BLaER1 treated with 17β-estradiol and CSF1 and Interleukin-3, amounts not matched to agents 10 nM and 100 nM (cell line): ENCODE results near the gene NOX4.

ENCODE experiments used
- H3K27ac ChIP-seq, 11 experiments: shearing (Covaris generic); formaldehyde crosslinking; 2 replicates each; pipeline ENCODE4 v1.8.1; 2022
- H3K27me3 ChIP-seq, 11 experiments: shearing (Covaris generic); formaldehyde crosslinking; 2 replicates each; pipeline ENCODE4 v1.8.1; 2022
- H3K36me3 ChIP-seq, 11 experiments: shearing (Covaris generic); formaldehyde crosslinking; 2 replicates each; pipeline ENCODE4 v1.8.1; 2022
- H3K4me1 ChIP-seq, 10 experiments: shearing (Covaris generic); formaldehyde crosslinking; 2 replicates each; pipeline ENCODE4 v1.8.1; 2022
- H3K4me2 ChIP-seq, 11 experiments: shearing (Covaris generic); formaldehyde crosslinking; 2 replicates each; pipeline ENCODE4 v1.8.1; 2022
- H3K4me3 ChIP-seq, 10 experiments: shearing (Covaris generic); formaldehyde crosslinking; 2 replicates each; pipeline ENCODE4 v1.8.1; 2022
- H3K9ac ChIP-seq, 11 experiments: shearing (Covaris generic); formaldehyde crosslinking; 2 replicates each; pipeline ENCODE4 v1.8.1; 2022
- H3K9me3 ChIP-seq, 11 experiments: shearing (Covaris generic); formaldehyde crosslinking; replicated peaks in 1 of 11; 2 replicates each; pipeline ENCODE4 v1.8.1; 2022
- H4K20me1 ChIP-seq, 11 experiments: shearing (Covaris generic); formaldehyde crosslinking; 2 replicates each; pipeline ENCODE4 v1.8.1; 2022
- Cebpa-rat ChIP-seq, 11 experiments: shearing (Covaris generic); IDR thresholded peaks; 2 replicates each; pipeline ENCODE4 v1.8.1; 2022

NOX4 gene

GRCh38 chr11:89504270-89504669 is 13.1 kb upstream of the NOX4 start:
- Histone ChIP-seq H3K4me1 (no peaks in the 10 kb centered on the region), H3K4me3 (no peak overlapping the region), H3K36me3 (no peaks in the 10 kb centered on the region), H3K27ac (no peak overlapping the region), H3K4me2 (no peak overlapping the region), H3K9ac (no peak overlapping the region), H4K20me1 (no peaks in the 10 kb centered on the region), H3K27me3 (no peaks in the 10 kb centered on the region), H3K9me3 (no peaks in the 10 kb centered on the region)
- no peak for TF ChIP-seq Cebpa-rat (IDR thresholded peaks at IDR 0.05)

- H3K4me1 ChIP-seq: no peaks in the 10 kb centered on the region
- H4K20me1 ChIP-seq: no peaks in the 10 kb centered on the region
- no peaks in the 10 kb centered on the region for H3K9me3 ChIP-seq
- no peak for TF ChIP-seq Cebpa-rat (IDR thresholded peaks at IDR 0.05)
- H3K27ac ChIP-seq: no peak overlapping the region
- no peaks in the 10 kb centered on the region for H3K27me3 ChIP-seq
- no peak overlapping the region for H3K4me3 ChIP-seq
- no peaks in the 10 kb centered on the region for H3K36me3 ChIP-seq
- no peak overlapping the region for H3K9ac ChIP-seq
- H3K4me2 ChIP-seq: no peak overlapping the region
Measured at GRCh38 chr11:89503422-89503821, 12.2 kb upstream of the NOX4 start.

GRCh38 chr11:89502301-89502700 is 11.1 kb upstream of the NOX4 start:
- Histone ChIP-seq H3K27me3 (no peaks in the 10 kb centered on the region), H3K4me2 (no peak overlapping the region), H3K4me3 (no peak overlapping the region), H4K20me1 (no peaks in the 10 kb centered on the region), H3K27ac (no peak overlapping the region), H3K4me1 (no peaks in the 10 kb centered on the region), H3K36me3 (no peaks in the 10 kb centered on the region), H3K9me3 (no peaks in the 10 kb centered on the region), H3K9ac (no peak overlapping the region)
- no peak for TF ChIP-seq Cebpa-rat (IDR thresholded peaks at IDR 0.05)

- Histone ChIP-seq H3K4me3 (no peak overlapping the region), H3K9me3 (no peaks in the 10 kb centered on the region), H3K9ac (no peak overlapping the region), H3K4me2 (no peak overlapping the region), H3K27ac (no peak overlapping the region), H3K27me3 (no peaks in the 10 kb centered on the region), H3K4me1 (no peaks in the 10 kb centered on the region), H3K36me3 (no peaks in the 10 kb centered on the region), H4K20me1 (no peaks in the 10 kb centered on the region)
- no peak for TF ChIP-seq Cebpa-rat (IDR thresholded peaks at IDR 0.05)
Measured at GRCh38 chr11:89500336-89500735, 9.2 kb upstream of the NOX4 start.

- Histone ChIP-seq H3K4me3 (no peak overlapping the region), H3K4me2 (no peak overlapping the region), H3K27ac (no peak overlapping the region), H4K20me1 (no peaks in the 10 kb centered on the region), H3K4me1 (no peaks in the 10 kb centered on the region), H3K36me3 (no peaks in the 10 kb centered on the region), H3K9me3 (no peaks in the 10 kb centered on the region), H3K27me3 (no peaks in the 10 kb centered on the region), H3K9ac (no peak overlapping the region)
- no peak for TF ChIP-seq Cebpa-rat (IDR thresholded peaks at IDR 0.05)
Measured at GRCh38 chr11:89498845-89499448, 7.8 kb upstream of the NOX4 start.

- H3K9me3 ChIP-seq: no peaks in the 10 kb centered on the region; a peak in 1 of 22 replicates
- no peak overlapping the region for H3K4me2 ChIP-seq
- no peak overlapping the region for H3K9ac ChIP-seq
- H3K4me1 ChIP-seq: no peaks in the 10 kb centered on the region
- H3K27ac ChIP-seq: no peak overlapping the region
- H3K27me3 ChIP-seq: no peaks in the 10 kb centered on the region
- no peak overlapping the region for H3K4me3 ChIP-seq
- H3K36me3 ChIP-seq: no peaks in the 10 kb centered on the region
- H4K20me1 ChIP-seq: no peaks in the 10 kb centered on the region
- no peak for TF ChIP-seq Cebpa-rat (IDR thresholded peaks at IDR 0.05)
Measured at GRCh38 chr11:89495951-89496350, 4.8 kb upstream of the NOX4 start.

GRCh38 chr11:89493431-89493830 is 2.3 kb upstream of the NOX4 start:
- Histone ChIP-seq H3K36me3 (no peaks in the 10 kb centered on the region), H3K27me3 (no peaks in the 10 kb centered on the region), H4K20me1 (no peaks in the 10 kb centered on the region), H3K4me3 (no peak overlapping the region), H3K27ac (no peak overlapping the region), H3K4me2 (no peak overlapping the region), H3K9me3 (no peaks in the 10 kb centered on the region; a peak in 1 of 22 replicates), H3K9ac (no peak overlapping the region), H3K4me1 (no peaks in the 10 kb centered on the region)
- TF ChIP-seq Cebpa-rat (IDR thresholded peaks at IDR 0.05): no peak

GRCh38 chr11:89490602-89490980 is 584 bp downstream of the NOX4 start:
- Histone ChIP-seq H4K20me1 (no peaks in the 10 kb centered on the region), H3K27ac (no peak overlapping the region), H3K27me3 (no peaks in the 10 kb centered on the region), H3K4me2 (no peak overlapping the region), H3K4me3 (no peak overlapping the region), H3K9ac (no peak overlapping the region), H3K9me3 (no peaks in the 10 kb centered on the region; a peak in 1 of 22 replicates), H3K4me1 (no peaks in the 10 kb centered on the region), H3K36me3 (no peaks in the 10 kb centered on the region)
- TF ChIP-seq Cebpa-rat (IDR thresholded peaks at IDR 0.05): no peak

GRCh38 chr11:89489930-89490329 is 1.2 kb downstream of the NOX4 start:
- no peaks in the 10 kb centered on the region for H3K36me3 ChIP-seq
- no peak overlapping the region for H3K4me2 ChIP-seq
- H4K20me1 ChIP-seq: no peaks in the 10 kb centered on the region
- no peaks in the 10 kb centered on the region for H3K4me1 ChIP-seq
- TF ChIP-seq Cebpa-rat (IDR thresholded peaks at IDR 0.05): no peak
- no peak overlapping the region for H3K9ac ChIP-seq
- H3K27ac ChIP-seq: no peak overlapping the region
- H3K27me3 ChIP-seq: no peaks in the 10 kb centered on the region
- no peak overlapping the region for H3K4me3 ChIP-seq
- no peaks in the 10 kb centered on the region; a peak in 1 of 22 replicates for H3K9me3 ChIP-seq

- no peaks in the 10 kb centered on the region; a peak in 1 of 22 replicates for H3K9me3 ChIP-seq
- no peak overlapping the region for H3K27ac ChIP-seq
- H3K27me3 ChIP-seq: no peaks in the 10 kb centered on the region
- no peak overlapping the region for H3K9ac ChIP-seq
- H3K4me3 ChIP-seq: no peak overlapping the region
- no peaks in the 10 kb centered on the region for H4K20me1 ChIP-seq
- no peak overlapping the region for H3K4me2 ChIP-seq
- TF ChIP-seq Cebpa-rat (IDR thresholded peaks at IDR 0.05): no peak
- H3K36me3 ChIP-seq: no peaks in the 10 kb centered on the region
- H3K4me1 ChIP-seq: no peaks in the 10 kb centered on the region
Measured at GRCh38 chr11:89487016-89487415, 4.2 kb downstream of the NOX4 start.
